Testis (tissue), 2 donors: ENCODE results near the gene OPCML.

Experiments used
- CTCF ChIP-seq, 3 experiments: fragments of 450-650 bp in 2 of 3; fragments of 200-600 bp in 1 of 3; sonication (generic) in 1 of 3; IDR thresholded peaks; one replicate each; pipeline ENCODE4 v1.5.1; 2016 to 2019; ENCODE audit warnings: antibody characterized with exemption in 3 of 3, mild to moderate bottlenecking in 2 of 3, moderate library complexity in 1 of 3
- POLR2A ChIP-seq: fragments of 450-650 bp; IDR thresholded peaks from one replicate; pipeline ENCODE4 v1.6.1; 2017; ENCODE audit warnings: antibody characterized with exemption, mild to moderate bottlenecking, moderate library complexity

- TF ChIP-seq CTCF (IDR thresholded peaks at IDR 0.05) (no peak), POLR2A (no peak)
Observed at GRCh38 chr11:133520707-133521106, 11.6 kb downstream of the OPCML start.
